Stomach (tissue), 9 donors: ENCODE results near the gene SPATA4. TPM values are rescaled to one million over a fixed set of nuclear protein-coding genes. Genes with fewer than 3 reads are reported as not detected.

Source experiments
- DNase-seq, 2 donors: peaks; one replicate each; pipeline versions ENCODE4 v3.0.0 to v3.0.0-alpha.2; 2013 to 2019
- H3K27ac ChIP-seq, 5 donors: fragments of 200-600 bp in 4 of 5; sonication (generic) in 4 of 5; one replicate each; pipeline ENCODE4 v1.5.1; 2013 to 2019; ENCODE audit warnings: mild to moderate bottlenecking in 1 of 5, moderate library complexity in 1 of 5
- H3K27me3 ChIP-seq, 3 donors: fragments of 200-600 bp; sonication (generic); one replicate each; pipeline ENCODE4 v1.5.1; 2017 to 2019; ENCODE audit warnings: mixed run types in 1 of 3
- H3K36me3 ChIP-seq, 4 donors: fragments of 200-600 bp; sonication (generic); 1 replicate in 3 of 4; 2 replicates in 1 of 4; pipeline ENCODE4 v1.5.1; 2016 to 2019
- H3K4me1 ChIP-seq, 4 donors: fragments of 200-600 bp; sonication (generic); one replicate each; pipeline ENCODE4 v1.5.1; 2016 to 2019
- H3K4me3 ChIP-seq, 4 donors: fragments of 200-600 bp; sonication (generic) in 3 of 4; one replicate each; pipeline ENCODE4 v1.5.1; 2016 to 2019; ENCODE audit warnings: mild to moderate bottlenecking in 1 of 4
- H3K9me3 ChIP-seq, 4 donors: fragments of 200-600 bp; sonication (generic); one replicate each; pipeline ENCODE4 v1.5.1; 2016 to 2019
- EP300 ChIP-seq: sonication (generic); formaldehyde crosslinking; IDR thresholded peaks from one replicate; pipeline ENCODE4 v1.6.1; 2017; ENCODE audit warnings: antibody characterized with exemption
- POLR2A ChIP-seq, 4 donors: fragments of 450-650 bp; IDR thresholded peaks; one replicate each; pipeline ENCODE4 v1.6.1; 2016; ENCODE audit warnings: antibody characterized with exemption in 4 of 4, control low read depth in 2 of 4, mild to moderate bottlenecking in 1 of 4, moderate library complexity in 1 of 4
- POLR2AphosphoS5 ChIP-seq, 3 donors: sonication (generic); formaldehyde crosslinking; IDR thresholded peaks; one replicate each; pipeline ENCODE4 v1.6.1; 2016; ENCODE audit warnings: antibody characterized with exemption in 3 of 3
- WGBS, 5 donors: extraction: QIAGEN DNeasy Blood & Tissue Kit in 3 of 5; methylation state at CpG; one replicate each; pipeline versions ENCODE4 v1.1.5 to v1.1.7; 2013 to 2018; 5-methylcytosine and 5-hydroxymethylcytosine counted together
- intact Hi-C: fragments of 100-400 bp; cut with DNase I; formaldehyde crosslinking; loops from one replicate; pipeline ENCODE4 v1.15.1; 2023; ENCODE audit warnings: low total_unique reads
- polyA plus RNA-seq, 3 donors: library from polyadenylated mRNA; stranded (reverse); fragments of 200-250 nt; gene quantifications; one replicate each; pipeline ENCODE4 v1.2.3, GENCODE V29; 2013
- total RNA-seq, 5 donors: library from RNA; depleted of rRNA; stranded (reverse); fragments of >200 nt; gene quantifications; one replicate each; pipeline versions ENCODE4 v1.1.0 to v1.2.3, GENCODE V29; 2014 to 2016
- TF ChIP-seq, protein P1 (sequence below), 7 experiments: fragments of 450-650 bp in 4 of 7; fragments of 200-600 bp in 3 of 7; sonication (generic) in 3 of 7; IDR thresholded peaks; one replicate each; pipeline ENCODE4 v1.5.1; 2016 to 2019; ENCODE audit warnings: antibody characterized with exemption in 7 of 7, control low read depth in 2 of 7, mild to moderate bottlenecking in 1 of 7
- donor health status: healthy with polysubstance abuse.
- donor health status: Bipolar disorder and iron deficiency.
- donor health status: healthy.

The SPATA4 gene
- total and polyA plus RNA-seq, 8 donors, result 0.13 TPM; not detected in 7

GRCh38 chr4:176189891-176190795 lies 5.2 kb downstream of the SPATA4 start:
- Histone ChIP-seq H3K4me1 (peaks cover 3 to 53% (median 17%) of the 10 kb centered on the region in 4 donors), H3K27ac (peak overlapping the region in 1 of 5 donors; percentile 45), H3K27me3 (no peaks in the 10 kb centered on the region), H3K4me3 (no peak overlapping the region), H3K9me3 (no peaks in the 10 kb centered on the region), H3K36me3 (no peaks in the 10 kb centered on the region)
- 65 to 74% (median 70%) methylated on average over 11 of the region's 11 CpGs for WGBS, 5 donors
- intact Hi-C loops, result no loop called here
- no peak for DNase-seq
- TF ChIP-seq EP300 (no peak), POLR2A (IDR thresholded peaks at IDR 0.05) (no peak), POLR2AphosphoS5 (IDR thresholded peaks at IDR 0.05) (no peak)
- TF ChIP-seq, protein P1, sequence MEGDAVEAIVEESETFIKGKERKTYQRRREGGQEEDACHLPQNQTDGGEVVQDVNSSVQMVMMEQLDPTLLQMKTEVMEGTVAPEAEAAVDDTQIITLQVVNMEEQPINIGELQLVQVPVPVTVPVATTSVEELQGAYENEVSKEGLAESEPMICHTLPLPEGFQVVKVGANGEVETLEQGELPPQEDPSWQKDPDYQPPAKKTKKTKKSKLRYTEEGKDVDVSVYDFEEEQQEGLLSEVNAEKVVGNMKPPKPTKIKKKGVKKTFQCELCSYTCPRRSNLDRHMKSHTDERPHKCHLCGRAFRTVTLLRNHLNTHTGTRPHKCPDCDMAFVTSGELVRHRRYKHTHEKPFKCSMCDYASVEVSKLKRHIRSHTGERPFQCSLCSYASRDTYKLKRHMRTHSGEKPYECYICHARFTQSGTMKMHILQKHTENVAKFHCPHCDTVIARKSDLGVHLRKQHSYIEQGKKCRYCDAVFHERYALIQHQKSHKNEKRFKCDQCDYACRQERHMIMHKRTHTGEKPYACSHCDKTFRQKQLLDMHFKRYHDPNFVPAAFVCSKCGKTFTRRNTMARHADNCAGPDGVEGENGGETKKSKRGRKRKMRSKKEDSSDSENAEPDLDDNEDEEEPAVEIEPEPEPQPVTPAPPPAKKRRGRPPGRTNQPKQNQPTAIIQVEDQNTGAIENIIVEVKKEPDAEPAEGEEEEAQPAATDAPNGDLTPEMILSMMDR (IDR thresholded peaks at IDR 0.05), result no peak

DNA sequence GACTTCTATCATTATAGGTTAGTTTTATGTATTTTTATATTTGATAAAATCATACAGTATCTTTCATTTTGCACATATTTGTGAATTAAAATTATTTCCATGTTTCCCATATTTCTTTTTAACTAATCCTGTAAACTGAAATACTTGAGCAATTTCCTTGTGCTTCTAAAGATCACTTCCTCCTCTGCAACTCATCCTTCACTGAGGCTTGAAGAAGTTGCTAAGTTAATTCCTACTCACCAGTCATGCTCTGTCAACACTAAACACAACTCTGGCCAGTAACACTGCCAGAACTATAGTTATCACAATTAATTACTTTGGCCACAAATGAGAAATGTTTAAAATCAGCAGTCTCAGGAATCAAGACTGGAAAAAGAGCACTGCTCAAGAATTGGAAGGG lies 6.7 kb downstream of the SPATA4 start:
- Histone ChIP-seq H3K36me3 (no peaks in the 10 kb centered on the region), H3K27ac (no peak overlapping the region), H3K27me3 (no peaks in the 10 kb centered on the region), H3K4me3 (no peak overlapping the region), H3K4me1 (peaks cover 0 to 38% (median 8%) of the 10 kb centered on the region in 4 donors), H3K9me3 (no peaks in the 10 kb centered on the region)
- TF ChIP-seq, protein P1 (IDR thresholded peaks at IDR 0.05), result no peak
- TF ChIP-seq POLR2A (IDR thresholded peaks at IDR 0.05), result no peak
- no peak for TF ChIP-seq POLR2AphosphoS5 (IDR thresholded peaks at IDR 0.05)
- no peak for TF ChIP-seq EP300
- DNase-seq, result no peak
- intact Hi-C loops, result no loop called here

GRCh38 chr4:176187624-176188023 lies 7.8 kb downstream of the SPATA4 start:
- Histone ChIP-seq H3K36me3 (no peaks in the 10 kb centered on the region), H3K27ac (peak overlapping the region in 1 of 5 donors; percentile 47), H3K9me3 (no peaks in the 10 kb centered on the region), H3K4me3 (no peak overlapping the region), H3K27me3 (no peaks in the 10 kb centered on the region), H3K4me1 (peaks cover 0 to 28% (median 4%) of the 10 kb centered on the region in 4 donors)
- intact Hi-C loops, result no loop called here
- 76 to 82% (median 78%) methylated on average over 2 of the region's 2 CpGs for WGBS, 5 donors
- TF ChIP-seq, protein P1 (IDR thresholded peaks at IDR 0.05), result no peak
- no peak for TF ChIP-seq POLR2AphosphoS5 (IDR thresholded peaks at IDR 0.05)
- TF ChIP-seq POLR2A (IDR thresholded peaks at IDR 0.05), result no peak
- no peak for TF ChIP-seq EP300
- DNase-seq, result no peak

- Histone ChIP-seq H3K27ac (peak overlapping the region in 2 of 5 donors; percentile 40 to 47), H3K4me1 (peaks cover 0 to 21% (median 0%) of the 10 kb centered on the region in 4 donors), H3K4me3 (no peak overlapping the region), H3K36me3 (no peaks in the 10 kb centered on the region), H3K27me3 (no peaks in the 10 kb centered on the region), H3K9me3 (no peaks in the 10 kb centered on the region)
- intact Hi-C loops, result no loop called here
- 57 to 72% (median 68%) methylated on average over 6 of the region's 6 CpGs for WGBS, 5 donors
- DNase-seq, result no peak
- no peak for TF ChIP-seq EP300
- TF ChIP-seq, protein P1 (IDR thresholded peaks at IDR 0.05), result no peak
These were observed 8.6 kb downstream of the SPATA4 start for GRCh38 chr4:176186671-176187395.
